GM12864 (cell line): ENCODE measurements around the gene S100A12.
"Not testable (repeated sequence)": the region's sequence is repeated elsewhere in the genome, so short reads cannot be mapped to it uniquely, and the experiment has no call there.

ENCODE experiments used
- DNase-seq: peaks from one replicate; pipeline ENCODE4 v3.0.0-alpha.2; 2011; ENCODE audit warnings: low read depth
- H3K4me3 ChIP-seq: 2 replicates; pipeline ENCODE4 v1.5.1; 2011; ENCODE audit warnings: mild to moderate bottlenecking, low read depth, low read length, control low read depth
- CTCF ChIP-seq: IDR thresholded peaks from 2 replicates; pipeline ENCODE4 v1.5.1; 2011; ENCODE audit warnings: low read depth, mild to moderate bottlenecking, moderate library complexity, low read length, control low read depth, inconsistent platforms; ENCODE audit errors: missing control alignments

S100A12 gene

GRCh38 chr1:153349363-153350320, 25.8 kb downstream of the S100A12 start:
- DNase-seq = no peak
- TF ChIP-seq CTCF = no peak
- no peak overlapping the region for H3K4me3 ChIP-seq

- no peak for TF ChIP-seq CTCF
- DNase-seq = no peak
- H3K4me3 ChIP-seq = no peak within 1 kb of the TSS
Measured at GRCh38 chr1:153348511-153349362, 26.7 kb downstream of the S100A12 start, which contains the start of gene PGLYRP4. Gene PGLYRP4 (minus strand): TSS chr1:153348841. CDS start chr1:153347932, 909 bp downstream.

- no peak for TF ChIP-seq CTCF
- DNase-seq = no peak
Measured at GRCh38 chr1:153347856-153348255, 27.6 kb downstream of the S100A12 start.

GRCh38 chr1:153347049-153347448, 28.4 kb downstream of the S100A12 start:
- not testable (repeated sequence) for H3K4me3 ChIP-seq, DNase-seq

More at GRCh38 chr1:153347856-153348255, 27.6 kb downstream of the S100A12 start:
- H3K4me3 ChIP-seq = no peak overlapping the region

- TF ChIP-seq CTCF = no peak
- DNase-seq = no peak
- no peak overlapping the region for H3K4me3 ChIP-seq
Measured at GRCh38 chr1:153346077-153346723, 29.2 kb downstream of the S100A12 start.

GRCh38 chr1:153345187-153346076, 30.0 kb downstream of the S100A12 start:
- H3K4me3 ChIP-seq = no peak overlapping the region
- TF ChIP-seq CTCF = no peak
- DNase-seq = no peak
